GM21423 (cell line): ENCODE results near the gene C1GALT1C1L.
"Not testable (repeated sequence)": the region's sequence is repeated elsewhere in the genome, so short reads cannot be mapped to it uniquely, and the experiment has no call there.

Experiments
- ATAC-seq: cut with Tn5 transposase; IDR thresholded peaks from one replicate; pipeline ENCODE4 v1.9.1; 2021; ENCODE audit warnings: mild to moderate bottlenecking, moderate library complexity; ENCODE audit not compliant: unreplicated experiment

C1GALT1C1L gene

GRCh38 chr2:43657241-43657640 is 19.0 kb downstream of the C1GALT1C1L start:
- ATAC-seq = no peak

DNA sequence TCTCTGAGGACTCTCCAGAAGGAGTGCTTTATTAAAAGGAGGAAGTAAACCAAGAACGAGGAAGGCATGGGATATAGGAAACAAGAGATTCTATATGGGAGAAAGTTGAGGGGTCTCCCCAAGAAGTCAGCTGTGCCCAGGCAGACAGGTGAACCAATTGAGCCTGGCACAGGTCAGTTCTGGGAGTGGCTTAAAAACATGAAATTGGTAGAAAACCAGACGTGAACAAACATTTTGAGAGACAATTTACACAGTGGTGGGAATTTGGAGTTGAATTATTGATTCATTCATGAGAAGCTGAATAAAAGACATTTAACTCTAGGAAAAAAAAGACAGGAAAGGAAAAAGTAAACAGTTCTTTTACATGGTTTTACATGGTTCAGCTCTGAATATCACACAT is 22.7 kb downstream of the C1GALT1C1L start:
- ATAC-seq = no peak

DNA sequence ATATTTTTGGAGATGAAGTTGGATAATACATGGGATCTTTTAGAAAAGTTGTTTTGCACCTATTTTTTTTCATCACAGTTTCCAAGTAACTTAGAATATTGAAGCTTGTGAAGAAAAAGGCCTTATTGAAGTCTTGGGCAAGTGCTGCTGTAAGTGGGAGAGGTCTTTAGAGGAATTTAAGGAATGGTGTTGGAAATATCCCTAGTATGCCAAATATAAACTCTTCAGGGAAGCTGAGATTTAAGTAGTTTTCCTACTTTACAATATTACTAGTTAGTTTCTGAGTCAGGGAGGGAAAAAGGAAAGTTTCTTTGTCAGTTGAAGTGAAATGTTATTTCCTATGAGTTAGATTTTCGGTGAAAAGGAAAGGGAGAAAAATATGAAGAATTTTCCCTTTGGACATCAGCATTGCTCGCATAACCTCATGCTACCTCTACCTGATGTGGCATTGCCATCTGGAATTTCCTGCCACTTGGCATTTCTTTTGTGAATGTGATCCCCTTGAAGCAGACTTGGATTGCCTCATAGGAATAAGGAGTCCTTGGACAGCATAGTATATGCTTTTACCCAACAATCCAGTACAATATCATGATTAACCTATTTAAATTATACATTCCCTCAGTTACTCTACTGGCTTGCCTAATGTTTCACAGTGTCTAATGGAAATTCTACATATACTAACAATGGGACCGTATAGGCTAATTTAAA is 27.1 kb downstream of the C1GALT1C1L start:
- no peak for ATAC-seq

- ATAC-seq = no peak
These were observed 32.5 kb downstream of the C1GALT1C1L start for GRCh38 chr2:43643680-43644079.

GRCh38 chr2:43642363-43642762 is 33.9 kb downstream of the C1GALT1C1L start:
- no peak for ATAC-seq

DNA sequence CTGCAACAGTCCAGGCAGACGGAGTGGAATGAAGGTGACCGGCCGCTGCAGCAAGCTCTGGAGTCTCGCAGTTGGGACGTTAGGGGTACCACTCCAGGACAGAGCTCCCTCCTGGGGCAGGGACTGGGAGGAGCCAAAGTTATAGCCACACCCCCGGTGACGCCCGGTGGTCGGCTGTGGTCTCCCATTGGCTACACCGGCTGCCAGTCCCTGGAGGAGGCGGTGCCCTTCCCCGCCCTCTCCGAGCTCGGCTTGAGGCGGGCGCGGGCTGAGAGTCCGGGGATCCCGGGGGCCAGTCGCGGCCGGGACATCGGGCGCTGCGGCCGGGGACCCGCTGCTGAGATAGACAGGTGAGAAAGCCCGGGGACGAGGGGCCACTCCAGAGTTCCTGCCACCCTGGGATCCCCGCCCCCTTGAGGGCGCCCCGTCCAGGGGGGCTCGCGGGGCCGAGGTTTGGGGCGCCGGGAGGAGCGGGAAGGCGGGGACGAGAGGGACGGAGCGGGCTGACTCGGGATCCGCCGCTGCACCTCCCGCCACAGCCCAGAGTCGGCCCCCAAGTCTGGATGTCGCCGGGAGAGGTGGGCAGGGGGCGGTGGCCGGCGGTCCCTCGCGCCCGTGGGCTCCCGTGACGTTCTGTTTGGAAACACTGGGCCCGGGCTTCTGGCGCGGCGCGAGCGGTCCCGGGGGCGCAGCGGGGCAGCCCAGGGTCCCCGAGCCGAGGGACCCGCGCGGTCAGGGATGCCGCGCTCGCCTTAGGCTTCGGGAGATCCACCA is 39.0 kb downstream of the C1GALT1C1L start, which contains the start of gene PLEKHH2:
Gene PLEKHH2 (plus strand): TSS at position 231 of the 774 bp plus-strand sequence. CDS start 7,414 bp downstream, outside the sequence.
- ATAC-seq = peak; percentile 100

DNA sequence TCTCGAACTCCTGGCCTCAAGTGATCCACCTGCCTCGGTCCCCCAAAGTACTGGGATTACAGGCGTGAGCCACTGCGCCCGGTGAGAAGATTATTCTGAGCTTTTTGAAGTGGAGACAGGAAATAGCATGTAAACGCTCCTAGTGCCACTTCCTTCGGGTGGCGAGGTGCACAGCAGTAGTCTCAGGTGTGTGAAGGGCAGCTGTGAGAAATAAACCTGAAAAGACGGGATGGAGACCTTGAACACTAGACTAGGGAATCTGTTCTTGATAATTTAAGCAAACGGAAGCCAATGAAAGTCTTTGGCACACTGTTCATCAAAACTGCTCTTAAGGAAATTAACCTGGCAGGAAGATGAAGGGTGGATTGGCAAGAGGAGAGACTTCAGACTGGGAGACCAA is 39.6 kb downstream of the C1GALT1C1L start:
- no peak for ATAC-seq

DNA sequence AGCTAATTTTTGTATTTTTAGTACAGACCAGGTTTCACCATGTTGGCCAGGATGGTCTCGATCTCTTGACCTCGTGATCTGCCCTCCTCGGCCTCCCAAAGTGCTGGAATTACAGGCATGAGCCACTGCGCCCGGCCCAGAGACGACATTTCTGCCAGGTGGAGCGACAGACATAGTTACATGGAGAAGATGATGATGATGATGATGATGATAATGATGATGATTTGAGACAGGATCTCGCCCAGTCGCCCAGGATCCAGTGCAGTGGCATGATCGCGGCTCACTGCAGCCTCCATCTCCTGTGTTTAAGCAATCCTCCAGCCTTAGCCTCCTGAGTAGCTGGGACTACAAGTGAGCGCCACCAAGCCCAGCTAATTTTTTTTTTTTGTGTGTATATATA is 40.1 kb downstream of the C1GALT1C1L start:
- ATAC-seq = not testable (repeated sequence)

DNA sequence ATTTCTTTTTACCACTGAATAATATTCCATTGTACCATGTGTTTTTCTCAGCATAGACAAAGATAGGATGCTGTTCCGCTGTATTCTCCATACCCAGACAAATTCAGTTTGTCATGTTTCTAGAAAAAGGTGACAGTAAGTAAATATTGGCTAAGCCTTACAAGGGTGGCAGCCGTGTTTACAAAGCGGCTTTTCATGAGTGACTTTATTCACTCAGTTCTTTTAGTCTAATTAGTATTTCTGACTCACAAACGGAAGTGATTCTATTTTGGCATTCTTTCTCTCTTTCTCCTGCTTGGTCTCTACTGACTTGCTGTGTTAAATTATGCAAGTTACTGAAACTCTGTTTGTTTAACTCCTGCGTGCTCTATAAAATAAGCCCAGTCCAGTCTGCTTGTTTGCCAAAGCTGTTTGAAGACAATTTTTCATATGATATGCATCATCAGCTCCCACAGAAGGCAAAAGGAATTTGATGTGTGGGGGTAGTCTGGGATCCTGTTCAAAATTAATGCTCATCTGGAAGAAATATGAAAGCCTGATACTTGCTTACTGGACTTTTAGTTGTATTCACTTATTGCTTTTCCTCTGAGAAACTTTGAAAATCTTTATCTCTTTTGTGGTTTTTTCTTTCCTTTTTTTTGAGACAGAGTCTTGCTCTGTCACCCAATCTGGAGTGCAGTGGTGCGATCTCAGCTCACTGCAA is 41.5 kb downstream of the C1GALT1C1L start:
- no peak for ATAC-seq

DNA sequence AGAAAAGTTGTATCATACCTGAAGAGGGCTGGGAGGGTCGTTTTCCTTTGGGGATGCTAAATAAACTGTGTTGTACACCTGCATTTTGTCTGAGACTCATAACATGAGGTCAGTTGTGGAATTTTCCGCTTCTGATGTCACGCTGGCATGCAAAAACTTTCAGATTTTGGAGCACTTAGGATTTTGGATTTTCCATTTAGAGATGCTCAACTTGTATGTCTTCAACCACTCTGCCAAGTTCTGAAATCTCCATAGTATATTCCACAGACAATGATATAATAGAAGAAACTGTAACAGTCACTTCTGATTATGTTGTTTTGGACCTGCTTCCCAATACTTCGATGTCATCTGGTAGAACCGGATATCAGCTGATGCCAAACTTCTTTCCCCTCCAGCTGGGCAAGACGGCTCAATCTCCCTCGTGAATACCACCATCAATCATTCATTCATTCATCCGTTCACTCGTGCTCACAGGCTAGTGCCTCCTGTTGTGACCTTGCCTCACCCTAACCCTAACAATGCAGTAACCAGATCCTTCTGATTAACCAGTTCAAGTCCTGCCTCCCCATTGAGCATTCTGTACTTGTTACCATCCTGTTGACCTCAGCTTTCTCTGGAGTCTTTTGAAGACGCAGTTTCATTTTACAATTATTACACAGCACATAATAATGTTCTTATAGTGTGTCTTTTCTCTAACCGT is 44.5 kb downstream of the C1GALT1C1L start:
- no peak for ATAC-seq
